ENCODE measurements around the gene XRCC5.

DNA sequence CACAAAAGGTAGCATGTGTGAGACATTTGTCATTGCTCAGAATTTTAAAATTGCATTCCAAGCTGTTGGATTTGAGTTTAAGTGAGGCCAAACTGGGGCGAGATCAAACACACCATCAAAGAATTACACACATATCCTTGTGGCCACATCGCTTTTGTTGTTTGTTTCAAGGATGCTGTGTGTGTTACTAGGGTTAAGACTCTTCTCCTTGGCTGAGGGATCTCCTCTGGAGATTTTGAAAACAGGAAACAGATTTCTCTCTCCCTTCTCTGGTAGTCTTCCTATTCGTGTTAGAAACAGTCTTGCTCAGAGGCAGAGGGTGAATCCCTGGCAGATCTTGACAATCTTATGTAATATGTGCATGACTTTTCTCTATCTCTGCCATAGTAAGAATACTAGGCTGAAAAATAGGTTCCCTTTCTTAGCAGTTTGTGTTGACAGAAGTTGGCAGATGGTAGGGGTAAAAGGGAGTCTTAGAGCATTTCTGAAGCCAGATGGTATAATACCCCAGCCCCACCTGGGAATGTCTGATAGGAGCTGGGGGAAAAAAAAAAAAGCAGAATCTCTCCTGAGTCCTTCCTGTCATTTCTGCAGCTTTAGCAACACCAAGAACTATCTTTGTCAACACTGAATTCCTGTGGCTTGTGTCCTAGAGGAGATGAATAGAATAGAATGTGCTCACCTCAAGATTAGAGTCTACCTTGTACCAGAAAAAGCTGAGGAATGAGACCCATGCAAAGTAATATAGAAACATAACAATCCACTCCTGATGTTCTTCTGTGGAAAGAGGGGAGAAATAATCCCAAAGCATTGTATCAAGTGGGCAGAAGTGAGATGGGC lies 101.8 kb downstream of the XRCC5 start:
- TF ChIP-seq, protein P1, sequence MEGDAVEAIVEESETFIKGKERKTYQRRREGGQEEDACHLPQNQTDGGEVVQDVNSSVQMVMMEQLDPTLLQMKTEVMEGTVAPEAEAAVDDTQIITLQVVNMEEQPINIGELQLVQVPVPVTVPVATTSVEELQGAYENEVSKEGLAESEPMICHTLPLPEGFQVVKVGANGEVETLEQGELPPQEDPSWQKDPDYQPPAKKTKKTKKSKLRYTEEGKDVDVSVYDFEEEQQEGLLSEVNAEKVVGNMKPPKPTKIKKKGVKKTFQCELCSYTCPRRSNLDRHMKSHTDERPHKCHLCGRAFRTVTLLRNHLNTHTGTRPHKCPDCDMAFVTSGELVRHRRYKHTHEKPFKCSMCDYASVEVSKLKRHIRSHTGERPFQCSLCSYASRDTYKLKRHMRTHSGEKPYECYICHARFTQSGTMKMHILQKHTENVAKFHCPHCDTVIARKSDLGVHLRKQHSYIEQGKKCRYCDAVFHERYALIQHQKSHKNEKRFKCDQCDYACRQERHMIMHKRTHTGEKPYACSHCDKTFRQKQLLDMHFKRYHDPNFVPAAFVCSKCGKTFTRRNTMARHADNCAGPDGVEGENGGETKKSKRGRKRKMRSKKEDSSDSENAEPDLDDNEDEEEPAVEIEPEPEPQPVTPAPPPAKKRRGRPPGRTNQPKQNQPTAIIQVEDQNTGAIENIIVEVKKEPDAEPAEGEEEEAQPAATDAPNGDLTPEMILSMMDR (IDR thresholded peaks at IDR 0.05) = no peak
- no peak for TF ChIP-seq POLR2A (IDR thresholded peaks at IDR 0.05)
